Skeletal muscle tissue (tissue), 4 donors: ENCODE measurements around the gene GATD1. TPM values are rescaled to one million over a fixed set of nuclear protein-coding genes. Genes with fewer than 3 reads are reported as not detected.

Experiments
- H3K27ac ChIP-seq: one replicate; pipeline ENCODE4 v1.7.0; 2013; ENCODE audit warnings: mild to moderate bottlenecking, low read depth, low read length, inconsistent platforms
- H3K27me3 ChIP-seq, 3 donors: one replicate each; pipeline ENCODE4 v1.7.0; 2013; ENCODE audit warnings: low read length in 3 of 3; ENCODE audit not compliant: control insufficient read depth in 3 of 3, insufficient read depth in 3 of 3
- H3K36me3 ChIP-seq, 3 donors: one replicate each; pipeline ENCODE4 v1.7.0; 2013; ENCODE audit warnings: low read length in 3 of 3; ENCODE audit not compliant: control insufficient read depth in 3 of 3, insufficient read depth in 3 of 3
- H3K4me1 ChIP-seq, 3 donors: one replicate each; pipeline ENCODE4 v1.7.0; 2013; ENCODE audit warnings: low read length in 3 of 3, mild to moderate bottlenecking in 3 of 3; ENCODE audit not compliant: control insufficient read depth in 3 of 3, insufficient read depth in 3 of 3
- H3K4me3 ChIP-seq, 3 donors: one replicate each; pipeline ENCODE4 v1.7.0; 2013; ENCODE audit warnings: low read length in 3 of 3
- H3K9ac ChIP-seq, 3 donors: one replicate each; pipeline ENCODE4 v1.7.0; 2013; ENCODE audit warnings: low read length in 3 of 3, mild to moderate bottlenecking in 3 of 3, moderate library complexity in 2 of 3, low read depth in 1 of 3
- H3K9me3 ChIP-seq, 3 donors: one replicate each; pipeline ENCODE4 v1.7.0; 2013; ENCODE audit warnings: low read length in 3 of 3; ENCODE audit not compliant: control insufficient read depth in 3 of 3
- total RNA-seq: library from RNA; depleted of rRNA; stranded (reverse); fragments of >200 nt; gene quantifications from one replicate; pipeline ENCODE4 v1.2.3, GENCODE V29; 2014
- donor health status: Osteomylitis.

The GATD1 gene
- total RNA-seq, 1 donor from 2014 or later, result 14.6 TPM

DNA sequence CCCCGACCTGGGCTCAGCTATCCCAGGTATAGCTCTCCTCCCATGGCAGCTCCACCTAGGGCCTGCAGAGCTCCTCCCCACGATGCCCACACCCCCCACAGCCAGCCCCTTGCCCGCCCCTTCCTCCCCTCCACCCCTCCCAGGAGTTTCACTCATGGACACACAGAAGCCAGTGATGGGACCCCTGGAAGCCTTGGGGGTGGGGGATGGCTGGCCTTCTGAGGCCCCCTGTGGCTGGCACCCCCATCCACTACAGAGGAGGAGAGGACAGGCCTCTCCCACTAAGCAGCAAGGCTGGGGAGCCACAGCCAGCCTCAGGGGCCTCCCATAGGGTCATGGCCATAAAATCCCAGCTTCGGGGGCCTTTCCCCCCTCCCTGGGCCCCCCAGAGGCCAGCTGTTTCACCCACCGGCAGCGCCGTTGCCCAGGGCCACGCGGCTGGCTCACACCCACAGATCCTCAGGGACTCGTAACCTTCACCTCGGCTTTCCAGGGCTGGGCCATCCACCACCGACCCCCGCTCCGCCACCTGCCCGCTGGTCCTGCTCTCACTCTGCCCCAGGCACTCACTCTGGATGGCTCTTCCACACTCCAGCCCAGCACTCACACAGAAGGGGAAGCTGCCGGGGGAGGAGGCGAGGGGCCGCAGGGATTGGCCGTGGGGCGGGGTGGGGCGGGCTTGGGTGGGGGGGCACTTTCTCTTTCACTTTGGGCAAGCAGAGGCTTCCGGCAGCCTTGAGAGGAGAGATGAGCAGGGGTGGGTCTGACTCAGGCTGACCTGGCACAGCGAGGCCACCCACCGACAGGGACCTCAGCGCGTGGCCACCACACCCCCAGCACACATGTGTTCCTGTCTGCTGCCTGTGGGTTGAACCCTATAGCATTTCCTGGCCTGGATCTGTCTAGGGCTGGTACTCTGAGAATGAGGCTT, 18.6 kb upstream of the GATD1 start:
- Histone ChIP-seq H3K27me3 (peaks cover 3 to 35% (median 32%) of the 10 kb centered on the region in 3 donors), H3K27ac (peak overlapping the region; percentile 54), H3K4me3 (peak overlapping the region; percentile 59 to 79 (median 72)), H3K4me1 (peaks cover 22 to 43% (median 33%) of the 10 kb centered on the region in 3 donors), H3K9ac (peak overlapping the region; percentile 69 to 76 (median 76)), H3K9me3 (no peaks in the 10 kb centered on the region), H3K36me3 (peaks cover 1 to 18% (median 2%) of the 10 kb centered on the region in 3 donors)

DNA sequence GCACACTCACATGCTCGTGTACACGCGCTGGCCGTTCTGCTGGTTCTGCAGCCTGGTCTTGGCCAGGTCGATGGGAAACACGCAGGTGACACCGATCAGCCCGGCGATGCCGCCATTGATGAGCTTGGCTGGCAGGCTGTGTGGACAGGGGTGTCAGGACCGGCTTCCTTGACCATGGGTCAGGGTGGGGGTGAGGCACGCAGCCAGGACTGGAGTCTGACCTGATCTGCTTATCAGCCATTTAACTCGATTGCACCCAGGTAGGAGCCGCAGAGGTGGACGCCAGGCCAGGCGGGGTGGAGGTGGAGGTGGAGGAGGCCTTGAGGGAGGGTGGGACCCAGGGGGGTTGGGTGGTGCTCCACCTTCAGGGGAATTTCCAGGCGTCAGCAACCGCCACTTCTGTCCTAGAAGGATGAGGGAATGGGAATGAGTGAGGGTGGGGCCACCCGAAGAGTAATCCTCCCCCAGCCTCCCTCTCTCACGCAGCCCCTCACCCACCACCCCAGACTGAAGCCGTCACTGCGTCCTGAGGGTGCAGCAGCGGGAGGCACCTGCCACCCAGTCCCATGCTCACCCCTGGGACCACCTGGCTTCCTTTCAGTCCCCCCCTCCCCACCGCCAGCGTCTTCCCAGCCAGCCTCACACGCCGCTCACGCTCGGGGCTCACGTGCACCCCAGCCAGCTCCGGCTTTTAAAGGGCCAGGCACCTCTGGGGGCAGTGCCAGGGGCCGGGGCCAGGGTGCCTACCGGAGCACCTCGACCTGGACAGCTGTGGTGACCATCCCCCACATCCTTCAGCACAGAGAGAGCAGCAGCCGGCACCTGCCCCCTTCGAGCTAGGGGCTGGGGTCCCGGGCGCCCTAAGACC, 17.7 kb upstream of the GATD1 start:
- Histone ChIP-seq H3K4me3 (no peak overlapping the region), H3K27ac (no peak overlapping the region), H3K9ac (peak overlapping the region in 1 of 3 donors; percentile 33)

DNA sequence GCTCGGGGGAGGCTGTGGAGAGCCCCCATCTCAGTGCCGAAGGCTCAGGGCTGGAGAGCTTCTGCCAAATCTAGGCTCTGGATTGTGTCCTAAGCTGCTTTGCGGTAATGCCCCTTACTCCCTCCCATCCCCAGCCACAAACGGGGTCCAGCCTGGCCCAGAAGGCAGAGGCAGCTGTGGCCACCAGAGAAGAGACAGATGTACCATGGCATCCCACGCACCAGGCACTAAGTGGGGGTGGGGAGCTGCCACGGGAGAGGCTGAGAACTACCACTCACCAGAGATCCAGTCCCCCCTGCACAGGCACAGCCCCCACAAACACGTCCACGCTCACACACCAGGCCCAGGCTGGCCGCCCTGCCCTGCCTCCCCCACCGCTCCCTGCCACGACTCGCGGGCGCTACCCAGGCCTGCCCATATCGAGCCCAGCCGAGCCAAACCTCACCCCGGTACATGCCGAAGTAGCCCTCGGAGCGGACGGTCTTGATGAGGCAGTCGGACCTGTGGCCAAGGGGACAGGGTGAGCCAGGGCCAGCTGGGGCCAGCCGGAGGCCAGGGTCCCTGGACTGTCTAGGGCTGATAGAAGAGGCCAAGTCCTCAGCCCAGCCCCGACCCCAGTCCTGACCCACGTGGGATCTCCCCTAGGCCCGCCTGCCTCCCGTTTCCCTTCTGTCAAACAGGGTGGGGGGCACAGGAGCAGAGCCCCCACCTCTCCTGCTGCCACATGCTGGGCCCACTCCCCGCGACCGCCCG, 16.9 kb upstream of the GATD1 start:
- H3K27ac ChIP-seq, result no peak overlapping the region
- H3K36me3 ChIP-seq, result peaks cover 0 to 2% (median 0%) of the 10 kb centered on the region in 3 donors
- H3K4me1 ChIP-seq, result peaks cover 22 to 46% (median 33%) of the 10 kb centered on the region in 3 donors
- peaks cover 14 to 46% (median 40%) of the 10 kb centered on the region in 3 donors for H3K27me3 ChIP-seq
- H3K4me3 ChIP-seq, result no peak overlapping the region
- no peaks in the 10 kb centered on the region for H3K9me3 ChIP-seq
- H3K9ac ChIP-seq, result no peak overlapping the region

More for the DNA sequence above, 17.7 kb upstream of the GATD1 start:
- no peaks in the 10 kb centered on the region for H3K9me3 ChIP-seq
- H3K27me3 ChIP-seq, result peaks cover 8 to 40% (median 35%) of the 10 kb centered on the region in 3 donors
- peaks cover 22 to 43% (median 33%) of the 10 kb centered on the region in 3 donors for H3K4me1 ChIP-seq
- peaks cover 0 to 9% (median 0%) of the 10 kb centered on the region in 3 donors for H3K36me3 ChIP-seq

DNA sequence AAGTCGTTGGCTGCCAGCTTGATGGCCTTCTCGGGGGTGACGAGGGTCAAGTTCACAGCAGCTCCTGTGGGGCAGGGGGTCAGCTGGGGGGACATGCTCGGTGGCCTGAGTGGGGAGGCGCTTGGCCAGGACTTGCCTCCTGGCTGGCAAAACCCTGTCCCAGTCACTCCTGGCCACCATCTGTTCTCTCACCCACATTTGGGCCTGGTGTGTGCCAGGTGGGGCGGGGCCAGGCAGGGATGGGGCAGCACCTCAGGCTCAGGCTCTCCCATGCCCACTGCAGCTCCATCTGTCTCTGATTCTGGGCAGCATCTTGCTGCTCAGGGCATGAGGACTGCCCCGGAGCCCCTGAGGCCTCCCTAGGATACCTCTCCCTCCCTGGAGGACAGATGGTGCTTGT, 16.3 kb upstream of the GATD1 start:
- peaks cover 22 to 46% (median 33%) of the 10 kb centered on the region in 3 donors for H3K4me1 ChIP-seq
- H3K9ac ChIP-seq, result no peak overlapping the region
- H3K36me3 ChIP-seq, result no peaks in the 10 kb centered on the region
- peaks cover 20 to 52% (median 45%) of the 10 kb centered on the region in 3 donors for H3K27me3 ChIP-seq
- H3K27ac ChIP-seq, result no peak overlapping the region
- no peaks in the 10 kb centered on the region for H3K9me3 ChIP-seq
- H3K4me3 ChIP-seq, result no peak overlapping the region

DNA sequence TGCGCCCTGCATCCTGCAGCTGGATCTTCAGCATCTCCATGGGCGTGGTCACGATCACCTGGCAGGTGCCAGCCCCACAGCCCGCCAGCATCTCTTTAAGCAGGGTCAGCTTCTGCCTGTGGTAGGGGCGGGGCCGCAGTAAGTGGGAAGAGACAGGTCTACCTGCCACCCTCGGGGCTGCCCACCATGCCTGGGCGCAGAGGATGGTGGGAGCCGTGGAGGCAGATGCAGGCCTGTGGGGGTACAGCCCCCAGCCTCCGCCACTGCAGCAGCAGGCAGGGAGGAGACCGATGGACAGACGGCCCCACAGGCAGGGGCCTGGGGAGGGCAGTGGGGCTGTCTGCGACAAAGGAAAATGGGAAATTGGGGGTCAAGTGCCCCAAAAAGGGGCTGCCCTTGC, 15.6 kb upstream of the GATD1 start:
- H3K9me3 ChIP-seq, result no peaks in the 10 kb centered on the region
- H3K4me3 ChIP-seq, result no peak overlapping the region
- H3K36me3 ChIP-seq, result no peaks in the 10 kb centered on the region
- H3K9ac ChIP-seq, result no peak overlapping the region
- peaks cover 26 to 56% (median 51%) of the 10 kb centered on the region in 3 donors for H3K27me3 ChIP-seq
- no peak overlapping the region for H3K27ac ChIP-seq
- peaks cover 22 to 42% (median 30%) of the 10 kb centered on the region in 3 donors for H3K4me1 ChIP-seq

DNA sequence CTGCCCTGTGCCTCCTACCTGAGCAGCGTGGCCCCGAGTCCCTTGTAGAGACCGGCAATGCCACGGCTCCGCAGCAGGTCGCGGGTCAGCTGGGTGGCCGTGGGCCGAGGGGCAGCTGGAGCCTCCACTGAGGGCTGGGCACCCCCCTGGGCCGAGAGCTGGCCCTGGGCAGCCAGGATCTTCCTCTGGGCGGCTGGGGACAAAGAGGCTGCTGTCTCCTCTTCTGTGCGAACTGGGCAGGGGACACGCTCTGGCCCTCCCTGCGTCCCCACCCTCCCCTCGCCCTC, 15.2 kb upstream of the GATD1 start:
- no peaks in the 10 kb centered on the region for H3K36me3 ChIP-seq
- H3K27me3 ChIP-seq, result peaks cover 29 to 58% (median 55%) of the 10 kb centered on the region in 3 donors
- no peak overlapping the region for H3K4me3 ChIP-seq
- H3K4me1 ChIP-seq, result peaks cover 19 to 38% (median 27%) of the 10 kb centered on the region in 3 donors
- H3K27ac ChIP-seq, result no peak overlapping the region
- H3K9ac ChIP-seq, result no peak overlapping the region
- H3K9me3 ChIP-seq, result no peaks in the 10 kb centered on the region

DNA sequence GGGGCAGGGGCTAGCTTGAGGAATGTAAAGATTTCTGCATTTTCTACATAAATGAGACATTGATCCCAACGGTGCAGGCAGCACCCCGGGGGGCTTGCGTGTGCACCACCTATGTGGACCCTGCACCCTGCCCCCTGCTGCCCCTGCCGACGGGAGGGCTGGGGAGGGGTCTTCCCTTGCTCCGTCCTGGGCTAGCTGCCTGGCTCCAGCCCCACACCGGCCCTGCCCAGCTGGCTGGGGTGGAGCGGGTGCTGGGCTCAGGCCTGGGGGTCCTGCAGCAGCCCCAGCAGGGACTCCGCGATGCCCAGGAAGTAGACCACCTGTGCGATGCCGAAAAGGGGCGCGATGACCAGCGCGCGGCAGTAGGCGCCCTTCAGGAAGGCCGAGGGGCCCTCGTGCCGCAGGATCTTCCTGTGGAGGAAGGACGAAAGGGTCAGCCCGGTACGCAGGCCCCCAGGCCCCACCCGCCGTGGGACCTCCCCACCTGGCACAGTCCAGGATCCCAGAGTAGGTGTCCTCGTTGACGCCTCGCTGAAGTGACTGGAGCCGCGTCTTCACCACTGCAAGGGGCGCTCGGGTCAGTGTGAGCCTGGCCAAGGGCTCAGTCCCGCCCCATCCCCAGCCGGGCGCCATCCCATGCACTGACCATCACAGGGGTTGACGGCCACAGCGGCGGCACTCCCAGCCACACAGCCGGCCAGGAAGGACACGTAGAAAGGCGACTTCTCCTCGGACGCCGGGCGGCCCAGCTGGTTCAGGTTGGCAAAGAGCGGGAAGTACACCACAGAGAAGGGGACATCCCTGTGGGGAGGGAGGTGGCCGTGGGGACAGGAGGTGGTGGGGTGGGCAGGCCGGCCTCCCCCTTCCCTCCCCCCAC, 14.6 kb upstream of the GATD1 start:
- no peak overlapping the region for H3K9ac ChIP-seq
- no peaks in the 10 kb centered on the region for H3K9me3 ChIP-seq
- peaks cover 14 to 33% (median 21%) of the 10 kb centered on the region in 3 donors for H3K4me1 ChIP-seq
- no peak overlapping the region for H3K27ac ChIP-seq
- H3K27me3 ChIP-seq, result peaks cover 33 to 59% (median 56%) of the 10 kb centered on the region in 3 donors
- no peaks in the 10 kb centered on the region for H3K36me3 ChIP-seq
- no peak overlapping the region for H3K4me3 ChIP-seq

DNA sequence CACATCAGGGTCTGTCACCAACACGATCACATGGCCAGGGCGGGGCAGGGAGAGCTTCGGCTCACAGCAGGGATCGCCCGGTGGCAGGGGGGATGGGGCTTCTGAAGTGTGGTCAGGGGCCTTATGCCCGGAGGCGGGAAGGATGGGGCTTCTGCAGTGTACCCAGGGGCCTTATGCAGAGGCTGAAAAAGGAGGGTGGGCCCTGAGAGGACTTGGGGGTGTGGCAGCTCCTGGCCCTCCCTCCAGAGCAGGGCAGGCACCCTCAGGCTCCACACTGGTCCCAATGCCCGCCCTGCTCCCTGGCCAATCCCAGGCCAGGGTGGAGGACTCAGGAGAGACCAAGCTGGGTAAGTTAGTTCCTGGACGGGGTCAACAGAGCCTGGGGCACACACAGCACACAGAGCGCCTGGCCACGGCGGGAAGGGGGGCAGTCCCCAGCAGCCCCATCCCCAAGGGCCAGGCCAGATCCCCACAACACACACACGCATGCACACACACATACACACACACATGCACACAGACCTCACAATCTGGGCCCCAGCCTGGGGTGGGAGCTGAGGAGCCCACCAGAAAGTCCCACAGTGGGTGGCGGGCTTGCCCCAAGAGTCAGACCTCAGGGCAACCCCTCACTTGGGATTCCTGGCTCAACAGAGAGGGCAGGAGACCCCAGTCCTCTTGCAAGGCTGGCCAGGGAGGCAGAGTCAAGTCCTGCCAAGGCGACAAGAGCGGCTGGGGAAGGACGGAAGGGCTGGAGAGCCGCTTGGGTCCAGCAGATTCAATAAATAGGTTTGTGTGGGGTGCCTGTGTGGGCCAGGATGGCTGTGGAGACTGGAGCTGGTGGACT, 13.7 kb upstream of the GATD1 start:
- Histone ChIP-seq H3K9me3 (no peaks in the 10 kb centered on the region), H3K9ac (no peak overlapping the region), H3K36me3 (no peaks in the 10 kb centered on the region), H3K27me3 (peaks cover 33 to 59% (median 55%) of the 10 kb centered on the region in 3 donors), H3K4me1 (peaks cover 6 to 24% (median 13%) of the 10 kb centered on the region in 3 donors), H3K27ac (no peak overlapping the region), H3K4me3 (no peak overlapping the region)
